LNCaP clone FGC (cell line): ENCODE results near the gene SLC2A14.
"Not testable (repeated sequence)": the region's sequence is repeated elsewhere in the genome, so short reads cannot be mapped to it uniquely, and the experiment has no call there.

ENCODE experiments used
- DNase-seq: peaks from one replicate; pipeline ENCODE4 v3.0.0-alpha.2; 2011; ENCODE audit warnings: low read depth
- H3K4me3 ChIP-seq: 2 replicates; pipeline ENCODE4 v1.5.1; 2011; ENCODE audit warnings: mild to moderate bottlenecking, low read depth, low read length, control low read depth
- TF ChIP-seq, protein P1 (sequence below): IDR thresholded peaks from 2 replicates; pipeline ENCODE4 v1.5.1; 2012; ENCODE audit warnings: mild to moderate bottlenecking; ENCODE audit not compliant: control insufficient read depth, insufficient read depth; ENCODE audit errors: extremely low read depth

SLC2A14 gene

GRCh38 chr12:7905071-7905470 is 32.4 kb upstream of the SLC2A14 start:
- H3K4me3 ChIP-seq = no peak overlapping the region
- TF ChIP-seq, protein P1, sequence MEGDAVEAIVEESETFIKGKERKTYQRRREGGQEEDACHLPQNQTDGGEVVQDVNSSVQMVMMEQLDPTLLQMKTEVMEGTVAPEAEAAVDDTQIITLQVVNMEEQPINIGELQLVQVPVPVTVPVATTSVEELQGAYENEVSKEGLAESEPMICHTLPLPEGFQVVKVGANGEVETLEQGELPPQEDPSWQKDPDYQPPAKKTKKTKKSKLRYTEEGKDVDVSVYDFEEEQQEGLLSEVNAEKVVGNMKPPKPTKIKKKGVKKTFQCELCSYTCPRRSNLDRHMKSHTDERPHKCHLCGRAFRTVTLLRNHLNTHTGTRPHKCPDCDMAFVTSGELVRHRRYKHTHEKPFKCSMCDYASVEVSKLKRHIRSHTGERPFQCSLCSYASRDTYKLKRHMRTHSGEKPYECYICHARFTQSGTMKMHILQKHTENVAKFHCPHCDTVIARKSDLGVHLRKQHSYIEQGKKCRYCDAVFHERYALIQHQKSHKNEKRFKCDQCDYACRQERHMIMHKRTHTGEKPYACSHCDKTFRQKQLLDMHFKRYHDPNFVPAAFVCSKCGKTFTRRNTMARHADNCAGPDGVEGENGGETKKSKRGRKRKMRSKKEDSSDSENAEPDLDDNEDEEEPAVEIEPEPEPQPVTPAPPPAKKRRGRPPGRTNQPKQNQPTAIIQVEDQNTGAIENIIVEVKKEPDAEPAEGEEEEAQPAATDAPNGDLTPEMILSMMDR = no peak
- DNase-seq = no peak

GRCh38 chr12:7902416-7902815 is 29.7 kb upstream of the SLC2A14 start:
- H3K4me3 ChIP-seq, DNase-seq: not testable (repeated sequence)

GRCh38 chr12:7899755-7900154 is 27.0 kb upstream of the SLC2A14 start:
- DNase-seq = no peak
- TF ChIP-seq, protein P1 = no peak
- no peak overlapping the region for H3K4me3 ChIP-seq

DNA sequence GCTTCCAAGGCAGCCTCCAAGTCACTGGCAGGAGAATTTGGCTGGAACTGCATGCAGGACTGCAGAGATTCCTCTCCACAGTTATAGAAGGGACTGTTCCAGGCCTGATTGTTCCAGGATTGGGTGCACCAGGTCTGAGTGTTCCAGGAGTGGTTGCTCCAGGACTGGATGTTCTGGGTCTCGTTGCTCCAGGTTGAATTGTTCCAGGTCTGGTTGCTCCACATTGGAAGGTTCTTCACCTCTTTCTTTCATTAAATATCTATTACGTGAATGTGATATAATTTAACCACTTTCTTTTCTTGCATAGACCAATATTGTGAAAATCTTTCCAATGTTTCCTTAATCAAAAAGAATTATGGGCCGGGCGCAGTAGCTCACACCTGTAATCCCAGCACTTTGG is 24.0 kb upstream of the SLC2A14 start:
- DNase-seq = not testable (repeated sequence)

GRCh38 chr12:7892186-7892980 is 19.7 kb upstream of the SLC2A14 start:
- H3K4me3 ChIP-seq = no peak overlapping the region
- DNase-seq = no peak
- TF ChIP-seq, protein P1 = no peak

More for the DNA sequence above, 24.0 kb upstream of the SLC2A14 start:
- not testable (repeated sequence) for H3K4me3 ChIP-seq

DNA sequence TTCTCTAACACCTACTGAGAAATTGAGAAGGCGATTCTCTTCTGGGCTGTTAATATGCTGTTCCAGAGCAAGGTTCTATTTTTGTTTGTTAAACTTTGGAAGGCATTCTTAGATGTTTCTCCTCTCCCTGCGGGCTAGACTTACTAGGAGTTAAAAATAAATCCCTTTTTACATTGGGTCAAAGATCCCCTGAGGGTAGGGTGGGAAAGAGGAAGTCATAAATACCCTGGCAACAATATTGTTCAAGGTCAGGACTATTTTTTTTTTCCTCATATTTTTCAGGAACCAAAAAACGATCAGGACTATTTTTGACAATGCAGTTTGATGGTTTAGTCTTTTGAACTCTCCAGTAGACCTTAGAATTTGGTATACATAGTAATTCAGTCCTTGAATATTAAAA is 12.0 kb upstream of the SLC2A14 start:
- DNase-seq = no peak
- TF ChIP-seq, protein P1 = no peak
- no peak overlapping the region for H3K4me3 ChIP-seq

- not testable (repeated sequence) for DNase-seq, H3K4me3 ChIP-seq
These were observed 9.0 kb upstream of the SLC2A14 start for GRCh38 chr12:7881736-7882120.

- not testable (repeated sequence) for DNase-seq
These were observed 8.4 kb upstream of the SLC2A14 start for GRCh38 chr12:7880952-7881735.

DNA sequence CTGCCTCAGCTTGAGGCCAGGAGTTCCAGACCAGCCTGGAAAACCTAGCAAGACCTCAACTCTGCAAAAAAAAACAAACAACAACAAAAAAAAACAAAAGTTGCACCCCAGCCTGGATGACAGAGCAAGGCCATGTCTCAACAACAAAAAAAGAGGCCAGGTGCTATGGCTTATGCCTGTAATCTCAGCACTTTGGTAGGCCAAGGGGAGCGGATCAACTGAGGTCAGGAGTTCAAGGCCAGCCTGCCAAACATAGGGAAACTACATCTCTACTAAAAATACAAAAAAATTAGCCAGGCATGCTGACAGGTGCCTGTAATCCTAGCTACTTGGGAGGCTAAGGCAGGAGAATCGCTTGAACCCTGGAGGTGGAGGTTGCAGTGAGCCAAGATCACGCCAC is 6.5 kb upstream of the SLC2A14 start:
- H3K4me3 ChIP-seq = no peak overlapping the region
- TF ChIP-seq, protein P1 = no peak
- no peak for DNase-seq

More at GRCh38 chr12:7880952-7881735, 8.4 kb upstream of the SLC2A14 start:
- H3K4me3 ChIP-seq = not testable (repeated sequence)
